Stimulated activated CD8-positive, alpha-beta memory T cell treated with anti-CD3 and anti-CD28 coated beads, Interleukin-4, amount 100 ng/mL, for 1 hour (primary cell): ENCODE measurements around the gene CSKMT.
A peak's percentile ranks its signal among the peaks of the same experiment; 100 is the strongest.
"Not testable (repeated sequence)": the region's sequence is repeated elsewhere in the genome, so short reads cannot be mapped to it uniquely, and the experiment has no call there.

Experiments
- DNase-seq, 2 donors: peaks; one replicate each; pipeline ENCODE4 v3.0.0-alpha.2; 2020; ENCODE audit warnings: low read depth in 2 of 2, low spot score in 1 of 2

The CSKMT gene

GRCh38 chr11:62687508-62688396, 22.6 kb downstream of the CSKMT start:
- no peak for DNase-seq

DNA sequence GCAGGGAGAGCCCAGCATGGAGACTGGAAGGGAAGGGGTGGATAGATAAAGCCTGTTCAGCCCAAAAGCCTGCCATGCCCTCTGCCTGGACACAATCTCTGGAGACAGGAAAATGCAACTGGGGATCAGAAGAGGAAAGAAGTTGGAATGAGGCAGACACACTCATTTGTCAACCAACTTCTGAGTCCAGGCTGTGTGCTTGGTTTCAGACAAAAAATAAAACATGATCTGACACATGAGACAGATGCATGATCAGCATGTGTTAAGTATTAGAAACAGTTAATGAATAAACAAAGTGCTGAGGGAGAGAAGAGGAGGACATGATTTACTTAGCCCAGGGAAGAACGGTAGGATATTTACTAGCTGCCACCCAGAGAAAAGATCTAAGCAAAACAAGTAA, 23.4 kb downstream of the CSKMT start:
- DNase-seq = no peak

DNA sequence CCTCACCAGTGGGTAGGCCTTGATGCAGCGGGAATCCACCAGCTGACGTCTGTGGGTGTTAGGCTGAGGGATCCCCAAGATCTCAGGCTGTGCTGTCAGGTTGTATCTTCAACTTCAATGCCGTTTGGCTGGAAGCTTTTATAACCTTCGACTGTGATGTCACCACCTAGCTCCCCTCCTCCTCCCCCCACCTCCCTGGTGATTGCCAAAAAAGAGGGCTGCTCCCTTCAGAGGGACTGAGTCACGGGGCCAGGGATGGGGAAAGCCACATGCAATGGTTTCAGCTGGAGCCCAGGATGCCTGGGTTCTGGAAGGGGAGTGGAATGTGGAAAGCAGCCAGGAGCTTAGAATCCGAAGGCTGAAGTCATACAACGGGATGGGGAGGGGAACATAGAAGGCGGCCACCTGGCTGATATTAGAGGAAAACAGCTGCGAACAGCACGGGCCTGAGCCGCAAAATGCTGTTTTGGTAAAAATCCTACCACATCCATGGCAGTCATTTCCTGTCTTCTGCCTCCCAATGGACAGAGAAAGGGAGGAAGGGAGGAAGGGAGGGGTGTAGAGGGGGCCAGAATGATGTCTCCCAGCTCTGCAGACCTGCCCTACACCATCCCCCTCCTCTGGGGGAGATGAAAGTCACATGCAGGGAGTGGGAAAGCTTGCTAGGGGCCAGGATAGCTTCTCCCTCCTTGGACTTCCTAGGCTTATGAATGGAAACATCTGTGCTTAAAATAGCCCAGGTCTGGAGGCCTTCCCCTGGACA, 24.5 kb downstream of the CSKMT start, which contains the start of gene LRRN4CL:
Gene LRRN4CL (minus strand): TSS at position 110 of the 763 bp plus-strand sequence. CDS start 1,022 bp downstream, outside the sequence.
- DNase-seq = no peak

DNA sequence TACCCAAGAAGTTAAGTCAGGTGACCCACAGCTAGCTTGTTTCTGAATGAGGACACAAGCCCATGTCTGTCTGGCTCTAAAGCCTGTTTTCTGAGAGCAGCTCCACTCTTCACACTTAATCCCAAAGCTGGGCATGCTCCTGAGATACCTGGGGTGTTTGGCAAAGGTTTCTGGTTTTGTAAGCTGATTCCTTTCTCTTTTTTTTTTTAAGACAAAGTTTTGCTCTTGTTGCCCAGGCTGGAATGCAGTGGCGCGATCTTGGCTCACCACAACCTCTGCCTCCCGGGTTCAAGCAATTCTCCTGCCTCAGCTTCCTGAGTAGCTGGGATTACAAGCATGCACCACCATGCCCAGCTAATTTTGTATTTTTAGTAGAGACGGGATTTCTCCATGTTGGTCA, 28.5 kb downstream of the CSKMT start:
- DNase-seq = not testable (repeated sequence)

- peak; percentile 53 to 64 for DNase-seq
Measured at GRCh38 chr11:62694455-62695167, 29.5 kb downstream of the CSKMT start.

GRCh38 chr11:62702246-62702645, 37.1 kb downstream of the CSKMT start:
- DNase-seq = no peak

GRCh38 chr11:62703921-62704320, 38.8 kb downstream of the CSKMT start:
- not testable (repeated sequence) for DNase-seq

DNA sequence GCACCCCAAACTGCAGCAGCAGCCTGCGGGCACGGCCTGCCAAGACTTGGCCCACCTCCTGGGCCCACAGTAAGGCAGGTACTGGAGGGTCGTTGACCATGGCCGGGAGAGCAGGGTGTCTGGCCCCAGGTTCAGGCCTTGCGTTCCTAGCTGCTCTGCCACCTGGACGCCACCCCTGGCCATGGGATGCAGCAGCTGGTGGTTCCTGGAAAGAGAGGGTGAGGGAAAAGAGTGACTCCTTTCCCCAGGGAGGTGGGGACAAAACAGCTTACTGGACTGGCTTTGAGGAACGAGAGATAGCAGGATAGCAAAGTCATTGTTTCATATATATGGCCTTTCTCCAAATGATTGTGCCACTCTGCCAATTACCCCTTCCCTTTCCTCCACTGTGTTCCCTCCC, 40.3 kb downstream of the CSKMT start:
- no peak for DNase-seq

GRCh38 chr11:62705880-62706849, 41.1 kb downstream of the CSKMT start:
- DNase-seq = peak; percentile 90 to 93

DNA sequence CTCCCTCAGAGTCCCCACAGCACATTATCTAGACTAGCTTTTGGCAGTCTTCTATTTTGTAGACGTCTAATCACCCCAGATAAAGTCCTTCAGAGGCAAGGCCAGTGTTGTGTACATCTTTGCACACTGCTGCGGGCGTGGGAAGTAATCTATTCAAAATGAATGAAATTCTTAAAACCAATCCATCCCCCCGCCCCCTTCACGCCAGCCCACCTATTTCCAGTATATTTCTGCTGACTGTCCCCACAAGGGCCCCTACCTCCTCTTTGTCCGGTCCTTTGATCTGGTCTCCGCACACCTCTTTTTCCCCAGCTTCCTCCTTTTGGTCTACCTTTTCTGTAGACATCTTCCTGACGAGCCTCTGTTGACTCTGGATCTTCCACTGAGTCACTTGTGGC, 41.7 kb downstream of the CSKMT start:
- no peak for DNase-seq

- DNase-seq = no peak
Measured at GRCh38 chr11:62707277-62707861, 42.3 kb downstream of the CSKMT start, which contains the start of the genes BSCL2 and GNG3. TSS of gene BSCL2 (minus strand) at chr11:62707424. CDS start at chr11:62707195, 229 bp downstream. TSS of gene GNG3 (plus strand) at chr11:62707676. CDS start at chr11:62708296, 620 bp downstream.

- no peak for DNase-seq
Measured at GRCh38 chr11:62708392-62708791, 43.3 kb downstream of the CSKMT start.

DNA sequence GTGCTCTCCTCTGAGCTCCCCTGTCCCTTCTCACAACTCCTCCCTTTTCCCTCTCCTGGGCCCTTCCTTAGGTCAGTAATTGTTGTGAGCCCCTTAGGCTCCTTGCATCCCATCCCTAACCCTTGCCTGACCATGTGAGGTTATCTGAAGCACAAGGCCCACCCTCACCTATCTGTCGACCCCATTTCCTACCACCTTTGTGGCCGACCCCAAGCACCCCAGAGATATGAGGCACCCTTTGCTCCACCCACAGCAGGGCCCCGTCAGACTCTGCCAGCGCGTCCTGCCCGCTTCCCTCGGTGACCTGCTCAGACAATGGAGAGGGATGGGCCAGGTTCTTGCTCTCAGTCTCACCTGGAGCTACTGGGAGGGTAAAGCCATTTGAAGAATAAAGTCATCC, 43.7 kb downstream of the CSKMT start:
- DNase-seq = no peak

DNA sequence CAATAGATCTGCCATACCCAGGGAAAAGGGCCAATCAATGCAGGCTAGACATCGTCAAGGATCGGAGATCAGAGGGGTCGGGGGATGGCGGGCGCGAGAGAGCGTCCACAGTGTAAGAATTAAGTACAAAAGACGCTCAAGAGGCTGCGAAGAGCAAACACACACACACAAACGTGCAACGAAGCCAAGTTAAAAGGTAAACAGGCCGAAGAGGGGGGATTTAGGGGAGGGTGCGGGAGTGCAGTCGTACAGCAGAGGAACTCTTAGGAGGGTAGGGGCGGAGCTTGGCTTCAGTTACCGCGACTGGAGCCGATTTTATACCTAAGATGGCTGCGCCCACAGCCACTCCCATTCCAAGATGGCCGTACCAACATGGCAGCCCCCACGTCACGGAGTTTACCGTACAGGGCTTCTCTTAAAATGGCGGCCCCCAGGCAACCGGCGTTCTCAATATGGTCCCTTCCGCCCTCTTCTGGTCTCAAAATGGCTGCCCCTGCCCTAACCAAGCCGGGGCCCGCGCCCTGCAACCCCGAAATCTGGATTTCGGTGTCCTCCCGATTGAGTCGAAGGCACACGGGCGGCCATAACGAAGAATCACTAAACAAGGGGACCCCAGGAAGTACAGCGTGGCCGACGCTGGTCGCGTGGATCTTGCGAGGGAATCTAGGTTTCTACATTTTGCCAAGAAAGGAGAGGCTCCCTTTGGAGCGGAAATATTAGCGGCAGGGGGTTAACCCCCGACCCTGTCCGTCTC, 44.3 kb downstream of the CSKMT start:
- peak; percentile 94 for DNase-seq

GRCh38 chr11:62710001-62710345, 44.9 kb downstream of the CSKMT start:
- no peak for DNase-seq

- DNase-seq = no peak
Measured at GRCh38 chr11:62712276-62712812, 47.2 kb downstream of the CSKMT start.

- DNase-seq = no peak
Measured at GRCh38 chr11:62712861-62713260, 47.7 kb downstream of the CSKMT start.

GRCh38 chr11:62713343-62713742, 48.2 kb downstream of the CSKMT start:
- no peak for DNase-seq
